ENCODE data around the gene SEZ6L2.
"Not testable (repeated sequence)": the region's sequence is repeated elsewhere in the genome, so short reads cannot be mapped to it uniquely, and the experiment has no call there.

Gene SEZ6L2

GRCh38 chr16:29849505-29849904 lies 49.8 kb downstream of the SEZ6L2 start:
- DNase-seq: no peak

- peak; percentile 45 to 63 (median 49) for DNase-seq
Observed at GRCh38 chr16:29848420-29849297, 50.7 kb downstream of the SEZ6L2 start.

- no peak for DNase-seq
Observed at GRCh38 chr16:29845656-29846055, 53.7 kb downstream of the SEZ6L2 start.

GRCh38 chr16:29844575-29845331 lies 54.6 kb downstream of the SEZ6L2 start:
- no peak for DNase-seq

GRCh38 chr16:29843931-29844330 lies 55.4 kb downstream of the SEZ6L2 start:
- no peak for DNase-seq

- DNase-seq: no peak
Observed at GRCh38 chr16:29842732-29843346, 56.5 kb downstream of the SEZ6L2 start.

GRCh38 chr16:29841631-29842030 lies 57.7 kb downstream of the SEZ6L2 start:
- DNase-seq: no peak

GRCh38 chr16:29840240-29840639 lies 59.1 kb downstream of the SEZ6L2 start:
- no peak for DNase-seq

- no peak for DNase-seq
Observed at GRCh38 chr16:29839822-29840221, 59.5 kb downstream of the SEZ6L2 start.

GRCh38 chr16:29837841-29838240 lies 61.5 kb downstream of the SEZ6L2 start:
- DNase-seq: no peak

GRCh38 chr16:29836623-29837022 lies 62.7 kb downstream of the SEZ6L2 start:
- DNase-seq: no peak

- no peak for DNase-seq
Observed at GRCh38 chr16:29835926-29836325, 63.4 kb downstream of the SEZ6L2 start.

- DNase-seq: no peak
Observed at GRCh38 chr16:29834079-29834478, 65.3 kb downstream of the SEZ6L2 start.

GRCh38 chr16:29833219-29833618 lies 66.1 kb downstream of the SEZ6L2 start:
- not testable (repeated sequence) for DNase-seq

GRCh38 chr16:29831490-29831889 lies 67.9 kb downstream of the SEZ6L2 start:
- no peak for DNase-seq

GRCh38 chr16:29830774-29831173 lies 68.6 kb downstream of the SEZ6L2 start:
- no peak for DNase-seq

GRCh38 chr16:29826342-29826695 lies 73.0 kb downstream of the SEZ6L2 start:
- no peak for DNase-seq

- DNase-seq: no peak
Observed at GRCh38 chr16:29825145-29826044, 74.0 kb downstream of the SEZ6L2 start.

- DNase-seq: no peak
Observed at GRCh38 chr16:29824589-29825144, 74.7 kb downstream of the SEZ6L2 start.

GRCh38 chr16:29821643-29822115 lies 77.7 kb downstream of the SEZ6L2 start:
- DNase-seq: no peak
